ENCODE measurements around the gene GGT5.
A peak's percentile ranks its signal among the peaks of the same experiment; 100 is the strongest.

- TF ChIP-seq, protein P1, sequence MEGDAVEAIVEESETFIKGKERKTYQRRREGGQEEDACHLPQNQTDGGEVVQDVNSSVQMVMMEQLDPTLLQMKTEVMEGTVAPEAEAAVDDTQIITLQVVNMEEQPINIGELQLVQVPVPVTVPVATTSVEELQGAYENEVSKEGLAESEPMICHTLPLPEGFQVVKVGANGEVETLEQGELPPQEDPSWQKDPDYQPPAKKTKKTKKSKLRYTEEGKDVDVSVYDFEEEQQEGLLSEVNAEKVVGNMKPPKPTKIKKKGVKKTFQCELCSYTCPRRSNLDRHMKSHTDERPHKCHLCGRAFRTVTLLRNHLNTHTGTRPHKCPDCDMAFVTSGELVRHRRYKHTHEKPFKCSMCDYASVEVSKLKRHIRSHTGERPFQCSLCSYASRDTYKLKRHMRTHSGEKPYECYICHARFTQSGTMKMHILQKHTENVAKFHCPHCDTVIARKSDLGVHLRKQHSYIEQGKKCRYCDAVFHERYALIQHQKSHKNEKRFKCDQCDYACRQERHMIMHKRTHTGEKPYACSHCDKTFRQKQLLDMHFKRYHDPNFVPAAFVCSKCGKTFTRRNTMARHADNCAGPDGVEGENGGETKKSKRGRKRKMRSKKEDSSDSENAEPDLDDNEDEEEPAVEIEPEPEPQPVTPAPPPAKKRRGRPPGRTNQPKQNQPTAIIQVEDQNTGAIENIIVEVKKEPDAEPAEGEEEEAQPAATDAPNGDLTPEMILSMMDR (IDR thresholded peaks at IDR 0.05) = no peak
- TF ChIP-seq POLR2A (IDR thresholded peaks at IDR 0.05) (no peak), EP300 (IDR thresholded peaks at IDR 0.05) (peak; percentile 9)
Observed at GRCh38 chr22:24207264-24208011, 37.4 kb downstream of the GGT5 start.
